ENCODE data around the gene GNAS.
A peak's percentile ranks its signal among the peaks of the same experiment; 100 is the strongest.

The GNAS gene

GRCh38 chr20:58835231-58835630 is 17.3 kb upstream of the GNAS start:
- no peak for DNase-seq (ENCODE audit: low read depth, low spot score)
- ChIA-PET POLR2A (interaction anchor here (0.6 kb wide), 1 partner anchor 319 kb away, joined by 3 read pairs; no protein-coding TSS in a partner anchor), CTCF (interaction anchor here (1.1 to 1.2 kb wide), 3 partner anchors 11 to 354 kb away, joined by 3 read pairs; no protein-coding TSS in a partner anchor)
- H3K4me3 ChIP-seq (ENCODE audit: low read depth, low read length), result no peak overlapping the region
- no peak for TF ChIP-seq CTCF (IDR thresholded peaks at IDR 0.05; ENCODE audit: insufficient read depth, low read length, missing control alignments)

- POLR2A ChIA-PET, result no interaction called here
- CTCF ChIA-PET, result interaction anchor here (1.3 to 4.0 kb wide), 2 partner anchors 8 to 12 kb away, joined by 4 to 24 read pairs; no protein-coding TSS in a partner anchor
- no peak for DNase-seq (ENCODE audit: low read depth, low spot score)
- H3K4me3 ChIP-seq (ENCODE audit: low read depth, low read length), result no peak overlapping the region
- no peak for TF ChIP-seq CTCF (IDR thresholded peaks at IDR 0.05; ENCODE audit: insufficient read depth, low read length, missing control alignments)
These were observed 15.8 kb upstream of the GNAS start for GRCh38 chr20:58836616-58837204.

GRCh38 chr20:58837717-58838116 is 14.8 kb upstream of the GNAS start:
- DNase-seq (ENCODE audit: low read depth, low spot score), result no peak
- POLR2A ChIA-PET, result no interaction called here

GRCh38 chr20:58838174-58838573 is 14.3 kb upstream of the GNAS start:
- DNase-seq (ENCODE audit: low read depth, low spot score), result no peak
- CTCF ChIA-PET, result interaction anchor here (1.1 to 4.0 kb wide), 6 partner anchors 10 to 602 kb away, joined by 3 to 24 read pairs (median 11); no protein-coding TSS in a partner anchor
- no peak overlapping the region for H3K4me3 ChIP-seq (ENCODE audit: low read depth, low read length)
- POLR2A ChIA-PET, result interaction anchor here (0.5 kb wide), 1 partner anchor 135 kb away, joined by 4 read pairs; no protein-coding TSS in a partner anchor
- no peak for TF ChIP-seq CTCF (IDR thresholded peaks at IDR 0.05; ENCODE audit: insufficient read depth, low read length, missing control alignments)

More at GRCh38 chr20:58837717-58838116, 14.8 kb upstream of the GNAS start:
- CTCF ChIA-PET, result interaction anchor here (1.3 to 4.0 kb wide), 4 partner anchors 9 to 601 kb away, joined by 3 to 24 read pairs (median 14); no protein-coding TSS in a partner anchor
- no peak overlapping the region for H3K4me3 ChIP-seq (ENCODE audit: low read depth, low read length)
- no peak for TF ChIP-seq CTCF (IDR thresholded peaks at IDR 0.05; ENCODE audit: insufficient read depth, low read length, missing control alignments)

- peak overlapping the region; percentile 36 for H3K4me3 ChIP-seq (ENCODE audit: low read depth, low read length)
- no peak for DNase-seq (ENCODE audit: low read depth, low spot score)
- ChIA-PET CTCF (interaction anchor here (0.9 to 4.0 kb wide), 14 partner anchors 9 to 630 kb away, joined by 3 to 24 read pairs (median 3); partner anchors contain the start of gene GNAS), POLR2A (interaction anchor here (0.6 kb wide), 1 partner anchor 63 kb away, joined by 3 read pairs; no protein-coding TSS in a partner anchor)
- peak; percentile 61 for TF ChIP-seq CTCF (IDR thresholded peaks at IDR 0.05; ENCODE audit: insufficient read depth, low read length, missing control alignments)
These were observed 13.0 kb upstream of the GNAS start for GRCh38 chr20:58839474-58839874.

- no peak for DNase-seq (ENCODE audit: low read depth, low spot score)
- POLR2A ChIA-PET, result no interaction called here
- CTCF ChIA-PET, result interaction anchor here (1.1 to 4.0 kb wide), 12 partner anchors 11 to 630 kb away, joined by 3 to 24 read pairs (median 4); partner anchors contain the start of gene GNAS
- no peak for TF ChIP-seq CTCF (IDR thresholded peaks at IDR 0.05; ENCODE audit: insufficient read depth, low read length, missing control alignments)
- H3K4me3 ChIP-seq (ENCODE audit: low read depth, low read length), result no peak overlapping the region; the same call in 1 of the 2 replicates
These were observed 12.3 kb upstream of the GNAS start for GRCh38 chr20:58839991-58840747.
